ENCODE data around the gene TRIM62.

GRCh38 chr1:33110477-33110876, 71.4 kb downstream of the TRIM62 start:
- TF ChIP-seq, protein P1, sequence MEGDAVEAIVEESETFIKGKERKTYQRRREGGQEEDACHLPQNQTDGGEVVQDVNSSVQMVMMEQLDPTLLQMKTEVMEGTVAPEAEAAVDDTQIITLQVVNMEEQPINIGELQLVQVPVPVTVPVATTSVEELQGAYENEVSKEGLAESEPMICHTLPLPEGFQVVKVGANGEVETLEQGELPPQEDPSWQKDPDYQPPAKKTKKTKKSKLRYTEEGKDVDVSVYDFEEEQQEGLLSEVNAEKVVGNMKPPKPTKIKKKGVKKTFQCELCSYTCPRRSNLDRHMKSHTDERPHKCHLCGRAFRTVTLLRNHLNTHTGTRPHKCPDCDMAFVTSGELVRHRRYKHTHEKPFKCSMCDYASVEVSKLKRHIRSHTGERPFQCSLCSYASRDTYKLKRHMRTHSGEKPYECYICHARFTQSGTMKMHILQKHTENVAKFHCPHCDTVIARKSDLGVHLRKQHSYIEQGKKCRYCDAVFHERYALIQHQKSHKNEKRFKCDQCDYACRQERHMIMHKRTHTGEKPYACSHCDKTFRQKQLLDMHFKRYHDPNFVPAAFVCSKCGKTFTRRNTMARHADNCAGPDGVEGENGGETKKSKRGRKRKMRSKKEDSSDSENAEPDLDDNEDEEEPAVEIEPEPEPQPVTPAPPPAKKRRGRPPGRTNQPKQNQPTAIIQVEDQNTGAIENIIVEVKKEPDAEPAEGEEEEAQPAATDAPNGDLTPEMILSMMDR (IDR thresholded peaks at IDR 0.05): no peak
- TF ChIP-seq ZFX (IDR thresholded peaks at IDR 0.05; ENCODE audit: borderline replicate concordance): no peak
